ENCODE data around the gene NRIP1. TPM values are rescaled to one million over a fixed set of nuclear protein-coding genes. Genes with fewer than 3 reads are reported as not detected.

The NRIP1 gene
- total RNA-seq, 2 experiments from 2014 or later: 18.9 to 20.1 TPM

- H3K4me1 Mint-ChIP-seq (ENCODE audit: low read depth): peaks cover 2% of the 10 kb centered on the region
- H3K27me3 Mint-ChIP-seq (ENCODE audit: low read depth): no peaks in the 10 kb centered on the region
- CTCF ChIA-PET: no interaction called here
- H3K36me3 Mint-ChIP-seq (ENCODE audit: low read depth): no peaks in the 10 kb centered on the region
- POLR2A ChIA-PET: no interaction called here
- no peak overlapping the region for H3K27ac Mint-ChIP-seq
- DNase-seq (no peak), ATAC-seq (no peak)
- H3K4me3 Mint-ChIP-seq: no peak overlapping the region
- H3K9me3 Mint-ChIP-seq (ENCODE audit: insufficient read depth): no peaks in the 10 kb centered on the region
Observed at GRCh38 chr21:14916676-14917141, 148.1 kb downstream of the NRIP1 start.

DNA sequence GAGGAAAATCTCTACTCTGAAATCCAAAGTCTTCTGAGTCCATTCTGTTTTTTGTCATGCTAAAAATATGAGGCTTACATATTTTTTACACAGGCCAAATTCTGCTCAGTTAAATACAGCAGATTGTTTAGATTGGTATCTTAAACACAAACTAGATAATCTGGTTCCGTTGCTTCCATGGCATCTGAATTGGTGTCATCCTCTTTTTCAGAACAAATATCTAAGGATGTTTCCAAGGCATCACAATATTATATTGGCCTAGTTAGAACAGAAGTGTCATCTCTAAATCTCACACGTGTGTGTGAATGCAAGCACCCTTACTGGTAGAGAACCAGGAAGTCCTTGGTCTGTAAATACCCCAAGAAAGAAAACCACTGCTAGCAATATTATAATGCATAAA lies 151.2 kb downstream of the NRIP1 start:
- Mint-ChIP-seq H3K36me3 (ENCODE audit: low read depth) (no peaks in the 10 kb centered on the region), H3K27ac (no peak overlapping the region), H3K9me3 (ENCODE audit: insufficient read depth) (no peaks in the 10 kb centered on the region), H3K4me3 (no peak overlapping the region), H3K27me3 (ENCODE audit: low read depth) (no peaks in the 10 kb centered on the region), H3K4me1 (ENCODE audit: low read depth) (peaks cover 2% of the 10 kb centered on the region)
- ChIA-PET POLR2A (no interaction called here), CTCF (no interaction called here)
- DNase-seq: no peak
- no peak for ATAC-seq

DNA sequence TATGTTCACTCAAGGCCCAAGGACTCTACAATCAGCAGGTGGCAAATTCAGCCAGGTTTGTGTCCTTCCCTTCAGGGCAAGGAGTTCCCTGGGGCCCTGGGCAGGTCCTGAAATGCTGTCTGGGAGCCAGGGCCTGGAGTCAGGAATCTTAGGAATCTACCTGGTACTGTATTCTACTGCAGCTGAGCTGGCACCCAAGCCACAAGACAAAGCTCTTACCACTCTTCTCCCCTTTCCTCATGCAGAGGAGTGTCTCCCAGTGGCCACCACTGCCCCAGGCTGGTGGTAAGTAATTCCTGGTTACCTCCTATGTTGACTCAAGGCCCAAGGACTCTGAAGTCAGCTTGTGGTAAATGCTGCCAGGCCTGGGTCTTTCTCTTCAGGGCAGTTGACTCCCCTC lies 153.4 kb downstream of the NRIP1 start:
- DNase-seq: no peak
- Mint-ChIP-seq H3K36me3 (ENCODE audit: low read depth) (no peaks in the 10 kb centered on the region), H3K27me3 (ENCODE audit: low read depth) (peaks cover 2% of the 10 kb centered on the region), H3K27ac (no peak overlapping the region), H3K4me3 (no peak overlapping the region), H3K9me3 (ENCODE audit: insufficient read depth) (no peaks in the 10 kb centered on the region), H3K4me1 (ENCODE audit: low read depth) (peaks cover 2% of the 10 kb centered on the region)
- POLR2A ChIA-PET: no interaction called here
- CTCF ChIA-PET: no interaction called here
- ATAC-seq: no peak
